ENCODE data around the gene ME2.

DNA sequence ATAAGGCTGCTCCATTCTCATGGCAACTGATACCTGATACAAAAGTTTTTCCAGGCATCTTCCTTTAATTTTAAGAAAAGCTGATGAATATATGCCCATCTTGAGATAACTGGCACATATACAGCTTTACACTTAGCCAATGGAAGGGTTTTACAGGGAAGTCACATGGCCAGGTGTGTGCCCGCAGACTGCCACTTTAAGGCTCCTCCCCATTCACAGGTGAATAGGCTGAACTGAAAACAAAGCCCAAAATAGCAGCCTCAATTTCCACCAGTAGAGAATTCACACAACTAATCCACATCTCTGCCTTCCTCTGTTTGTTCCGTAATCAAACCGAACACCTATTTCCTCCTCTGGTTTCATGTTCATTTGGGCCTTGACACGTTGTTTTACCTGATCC lies 9.8 kb upstream of the ME2 start:
- no peak for TF ChIP-seq POLR2A (IDR thresholded peaks at IDR 0.05; ENCODE audit: low read depth)
- TF ChIP-seq POLR2AphosphoS5 (IDR thresholded peaks at IDR 0.05) = no peak
